Stimulated activated CD8-positive, alpha-beta memory T cell treated with anti-CD3 and anti-CD28 coated beads, Interleukin-12 subunit alpha, Interleukin-12 subunit beta, amount 100 ng/mL, for 24 hours (primary cell): ENCODE data around the gene KIF19.
"Not testable (repeated sequence)": the region's sequence is repeated elsewhere in the genome, so short reads cannot be mapped to it uniquely, and the experiment has no call there.

Source experiments
- DNase-seq: peaks from one replicate; pipeline ENCODE4 v3.0.0-alpha.2; 2020; ENCODE audit errors: extremely low read depth

The KIF19 gene

DNA sequence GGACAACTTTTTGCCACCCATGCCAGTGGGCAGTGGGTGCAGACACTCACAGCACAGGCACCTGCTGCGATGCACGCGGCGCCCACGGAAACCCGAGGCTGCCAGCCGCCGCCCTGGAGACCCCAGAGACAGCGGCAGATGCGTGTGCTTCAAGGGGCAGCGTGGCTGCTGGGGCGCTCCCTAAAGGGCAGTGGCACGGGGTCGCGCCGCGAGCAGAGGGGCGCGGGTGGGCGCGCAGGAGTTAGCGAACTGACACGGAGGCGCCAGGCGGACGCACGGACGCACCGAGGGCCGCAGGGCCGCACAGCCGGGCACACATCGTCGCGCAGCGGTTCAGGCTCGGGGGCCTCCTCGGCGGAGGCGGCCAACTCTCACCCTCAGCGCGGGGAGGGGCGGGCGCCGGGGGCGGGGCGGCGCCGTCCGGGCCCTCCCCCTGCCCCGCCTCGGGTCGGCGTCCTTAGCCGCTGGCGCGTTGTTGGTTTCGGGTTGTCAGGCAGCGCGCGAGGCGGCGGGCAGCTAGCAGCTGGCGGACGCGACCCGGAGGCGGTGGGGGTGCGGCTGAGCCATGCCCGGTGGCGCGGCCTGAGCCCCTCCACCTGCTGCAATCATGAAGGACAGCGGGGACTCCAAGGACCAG, at the start of gene KIF19:
Gene KIF19 (plus strand): TSS at position 484 of the 637 bp plus-strand sequence. CDS start 124 bp downstream, at position 608.
- no peak for DNase-seq

DNA sequence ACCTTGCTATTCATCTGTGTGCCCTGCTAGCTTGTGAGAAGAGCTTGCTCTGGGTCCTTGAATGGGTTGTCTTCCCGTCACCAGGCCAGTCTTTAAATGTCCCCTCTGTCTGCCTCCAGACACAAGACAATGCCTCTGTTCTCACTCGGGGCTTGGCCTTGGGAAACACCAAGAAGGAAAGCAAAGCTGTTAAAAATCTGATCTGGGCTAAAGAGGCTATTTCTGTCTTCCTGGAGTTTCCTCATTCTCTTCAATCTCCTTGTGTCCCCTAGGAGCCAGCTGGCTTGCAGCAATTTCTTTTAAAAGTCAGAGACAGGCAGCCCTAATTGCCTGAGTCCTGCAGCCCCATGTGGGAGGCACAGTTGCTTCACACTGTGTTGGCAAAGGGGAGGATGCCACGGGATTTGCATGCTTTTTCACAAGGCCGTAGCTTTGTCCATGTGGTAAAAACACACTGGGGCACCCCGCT, 49.5 kb upstream of the KIF19 start:
- DNase-seq = no peak

DNA sequence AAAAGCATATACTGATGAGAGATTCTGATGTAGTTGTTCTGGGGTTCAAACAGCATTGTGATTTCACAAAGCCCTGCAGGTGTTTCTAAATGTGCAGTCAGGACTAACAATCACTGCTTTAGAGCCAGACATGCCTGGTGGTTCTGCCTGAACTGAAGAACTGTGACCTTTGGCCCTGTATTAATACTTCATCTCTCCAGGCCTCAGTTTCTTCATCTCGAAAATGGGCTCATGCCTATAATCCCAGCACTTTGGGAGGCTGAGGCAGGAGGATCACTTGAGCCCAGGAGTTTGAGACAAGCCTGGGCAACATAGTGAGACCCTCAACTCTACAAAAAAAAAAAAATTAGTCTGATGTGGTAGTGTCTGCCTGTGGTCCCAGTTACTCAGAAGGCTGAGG, 48.1 kb upstream of the KIF19 start:
- DNase-seq = no peak

- DNase-seq = not testable (repeated sequence)
Observed at GRCh38 chr17:74279617-74280016, 46.4 kb upstream of the KIF19 start.

- no peak for DNase-seq
Observed at GRCh38 chr17:74280093-74280513, 45.9 kb upstream of the KIF19 start.

GRCh38 chr17:74281799-74282198, 44.2 kb upstream of the KIF19 start:
- no peak for DNase-seq

- DNase-seq = not testable (repeated sequence)
Observed at GRCh38 chr17:74282274-74282586, 43.8 kb upstream of the KIF19 start.

- DNase-seq = peak; percentile 32
Observed at GRCh38 chr17:74282587-74283370, 43.2 kb upstream of the KIF19 start.

DNA sequence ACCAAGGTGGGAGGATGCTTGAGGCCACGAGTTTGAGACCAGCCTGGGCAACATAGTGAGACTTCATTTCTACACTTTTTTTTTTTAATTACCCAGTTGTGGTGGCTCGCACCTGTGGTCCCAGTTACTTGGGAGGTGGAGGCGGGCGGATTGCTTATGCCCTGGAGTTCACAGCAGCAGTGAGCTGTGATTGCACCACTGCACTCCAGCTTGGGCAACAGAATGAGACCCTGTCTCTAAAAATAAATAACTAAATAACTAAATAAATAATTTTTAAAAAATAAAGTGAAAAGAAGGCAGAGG, 42.7 kb upstream of the KIF19 start:
- DNase-seq = no peak

- no peak for DNase-seq
Observed at GRCh38 chr17:74287031-74287602, 38.9 kb upstream of the KIF19 start.

- DNase-seq = no peak
Observed at GRCh38 chr17:74288785-74289184, 37.2 kb upstream of the KIF19 start.

GRCh38 chr17:74289688-74290087, 36.3 kb upstream of the KIF19 start:
- no peak for DNase-seq

GRCh38 chr17:74290340-74290739, 35.7 kb upstream of the KIF19 start:
- no peak for DNase-seq

GRCh38 chr17:74292495-74292894, 33.5 kb upstream of the KIF19 start:
- no peak for DNase-seq

GRCh38 chr17:74295625-74296547, 30.1 kb upstream of the KIF19 start:
- no peak for DNase-seq

GRCh38 chr17:74296548-74296936, 29.5 kb upstream of the KIF19 start:
- DNase-seq = no peak

GRCh38 chr17:74297941-74298340, 28.1 kb upstream of the KIF19 start:
- DNase-seq = no peak

GRCh38 chr17:74298778-74299177, 27.2 kb upstream of the KIF19 start:
- no peak for DNase-seq

GRCh38 chr17:74299226-74300009, 26.6 kb upstream of the KIF19 start:
- no peak for DNase-seq

DNA sequence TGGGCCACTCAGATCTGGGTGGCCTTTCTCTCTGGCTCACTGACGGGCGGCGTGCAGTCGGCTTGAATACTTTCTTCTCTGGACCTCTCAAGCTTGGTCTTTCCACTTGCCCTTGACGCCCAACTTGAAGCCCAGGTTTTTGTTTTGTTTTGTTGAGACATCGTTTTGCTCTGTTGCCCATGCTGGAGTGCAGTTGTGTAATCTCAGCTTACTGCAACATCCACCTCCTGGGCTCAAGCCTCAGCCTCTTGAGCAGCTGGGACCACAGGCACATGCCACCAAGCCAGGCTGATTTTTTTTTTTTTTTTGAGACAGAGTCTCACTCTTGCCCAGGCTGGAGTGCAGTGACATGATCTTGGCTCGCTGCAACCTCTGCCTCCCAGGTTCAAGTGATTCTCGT, 22.7 kb upstream of the KIF19 start:
- no peak for DNase-seq

- no peak for DNase-seq
Observed at GRCh38 chr17:74304184-74304583, 21.8 kb upstream of the KIF19 start.
